Skeletal muscle satellite cell (primary cell): Measurements from ENCODE around the gene DLGAP4.

Experiments used
- H3K27me3 ChIP-seq: 2 replicates; pipeline ENCODE4 v1.7.0; 2013; ENCODE audit warnings: low read length; ENCODE audit not compliant: control insufficient read depth, insufficient read depth
- H3K36me3 ChIP-seq: 2 replicates; pipeline ENCODE4 v1.7.0; 2013; ENCODE audit warnings: mild to moderate bottlenecking, control low read depth, low read length; ENCODE audit not compliant: insufficient read depth
- H3K4me1 ChIP-seq: 2 replicates; pipeline ENCODE4 v1.7.0; 2013; ENCODE audit warnings: low read length; ENCODE audit not compliant: control insufficient read depth, insufficient read depth
- H3K4me2 ChIP-seq: 2 replicates; pipeline ENCODE4 v1.7.0; 2013; ENCODE audit warnings: mild to moderate bottlenecking, low read length
- H3K4me3 ChIP-seq: 2 replicates; pipeline ENCODE4 v1.7.0; 2013; ENCODE audit warnings: low read length
- H3K9ac ChIP-seq: 2 replicates; pipeline ENCODE4 v1.7.0; 2013; ENCODE audit warnings: mild to moderate bottlenecking, low read depth, low read length, moderate library complexity
- H3K9me3 ChIP-seq: replicated peaks from 2 replicates; pipeline ENCODE4 v1.7.0; 2013; ENCODE audit warnings: mild to moderate bottlenecking, control low read depth, low read length

The DLGAP4 gene

DNA sequence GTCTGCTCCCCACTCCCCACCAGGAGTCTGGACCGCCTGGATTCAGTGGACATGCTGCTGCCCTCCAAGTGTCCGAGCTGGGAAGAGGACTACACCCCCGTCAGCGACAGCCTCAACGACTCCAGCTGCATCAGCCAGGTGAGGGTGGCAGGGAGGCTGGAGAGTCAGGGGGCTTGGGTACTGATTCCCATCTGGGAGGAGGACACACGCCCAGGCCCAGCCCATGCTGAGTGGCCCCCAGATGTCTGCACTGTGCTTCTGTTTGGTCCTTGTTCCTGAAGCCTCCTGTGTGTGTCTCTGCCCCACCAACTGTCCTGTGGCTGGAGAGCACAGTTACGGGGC is 133.6 kb downstream of the DLGAP4 start:
- H3K36me3 ChIP-seq, result no peaks in the 10 kb centered on the region
- no peaks in the 10 kb centered on the region for H3K9me3 ChIP-seq
- no peaks in the 10 kb centered on the region for H3K4me1 ChIP-seq
- H3K9ac ChIP-seq, result no peak overlapping the region
- H3K4me3 ChIP-seq, result no peak overlapping the region
- H3K4me2 ChIP-seq, result no peak overlapping the region
- peaks cover 39% of the 10 kb centered on the region for H3K27me3 ChIP-seq

DNA sequence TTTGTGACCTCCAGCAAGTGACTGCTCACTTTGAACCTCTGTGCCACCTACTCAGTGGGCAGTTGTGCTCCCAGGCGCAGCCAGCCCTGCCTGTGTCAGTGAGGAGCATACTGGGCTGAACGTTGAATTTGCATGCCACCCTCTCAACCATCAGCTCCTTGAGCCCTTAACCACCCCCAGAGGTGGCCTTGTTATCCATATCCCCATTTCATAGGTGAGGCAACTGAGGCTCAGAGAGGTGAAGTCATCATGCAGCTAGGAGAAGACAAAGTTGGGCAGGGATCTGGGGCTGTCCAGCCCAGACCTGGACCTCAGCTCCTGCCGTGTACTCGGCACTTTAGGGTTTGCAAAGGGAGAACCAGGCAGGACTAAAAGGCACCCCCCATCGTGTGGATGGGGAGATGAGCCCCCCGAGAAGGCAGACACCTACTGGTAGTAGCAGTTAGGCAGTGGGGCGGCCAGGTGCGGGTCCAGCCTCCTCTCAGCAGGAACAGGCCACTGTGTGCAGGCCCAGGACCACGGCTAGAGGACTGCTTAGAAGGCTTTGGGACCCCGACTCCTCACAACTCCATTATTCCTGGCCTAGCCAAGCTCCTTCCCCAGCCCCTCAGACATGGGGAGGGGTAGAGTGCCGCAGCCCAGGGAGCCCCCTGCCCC is 134.4 kb downstream of the DLGAP4 start:
- no peaks in the 10 kb centered on the region for H3K36me3 ChIP-seq
- no peak overlapping the region for H3K4me3 ChIP-seq
- H3K4me1 ChIP-seq, result no peaks in the 10 kb centered on the region
- no peaks in the 10 kb centered on the region for H3K9me3 ChIP-seq
- no peak overlapping the region for H3K4me2 ChIP-seq
- H3K9ac ChIP-seq, result no peak overlapping the region
- H3K27me3 ChIP-seq, result peaks cover 32% of the 10 kb centered on the region

DNA sequence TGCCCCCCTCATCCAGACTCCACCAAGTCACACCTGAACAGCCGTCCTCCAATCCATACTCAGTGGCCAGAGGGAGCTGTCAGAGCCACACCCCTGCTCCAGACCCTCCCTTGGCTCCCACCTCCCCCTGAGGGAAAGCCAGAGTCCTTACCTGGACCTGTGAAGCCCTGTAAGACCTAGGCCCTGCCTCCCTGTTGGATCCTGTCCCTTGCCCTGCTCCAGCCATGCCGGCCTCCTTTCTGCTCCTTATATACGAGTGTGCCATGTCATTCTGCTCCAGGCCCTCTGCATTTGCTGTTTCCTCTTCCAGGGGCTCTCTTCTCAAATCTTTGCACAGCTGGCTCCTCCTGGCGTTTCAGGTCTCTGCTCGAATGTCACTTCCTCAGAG is 134.9 kb downstream of the DLGAP4 start:
- Histone ChIP-seq H3K27me3 (peaks cover 32% of the 10 kb centered on the region), H3K9ac (no peak overlapping the region), H3K9me3 (no peaks in the 10 kb centered on the region), H3K4me1 (no peaks in the 10 kb centered on the region), H3K4me2 (no peak overlapping the region), H3K36me3 (no peaks in the 10 kb centered on the region), H3K4me3 (no peak overlapping the region)

DNA sequence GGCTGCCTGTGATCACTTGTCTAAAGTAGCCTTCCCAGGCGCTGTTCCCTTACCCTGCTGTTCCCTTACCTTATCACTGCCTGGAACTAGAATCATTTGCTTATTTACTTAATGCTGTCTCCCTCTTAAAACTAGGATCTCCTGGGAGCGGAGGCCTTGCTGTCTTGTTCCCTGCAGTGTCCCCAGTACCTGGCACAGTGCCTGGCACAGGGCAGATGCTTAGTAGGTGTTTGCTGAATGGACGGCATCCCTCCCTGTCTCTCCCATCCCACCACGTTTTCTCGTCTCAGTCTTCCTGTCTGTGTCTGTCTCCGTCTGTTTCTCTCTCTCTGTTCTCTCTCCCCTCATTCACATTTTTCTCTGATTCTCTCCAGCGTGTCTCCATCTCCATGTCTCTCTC is 135.3 kb downstream of the DLGAP4 start:
- Histone ChIP-seq H3K4me2 (no peak overlapping the region), H3K9ac (no peak overlapping the region), H3K4me3 (no peak overlapping the region), H3K9me3 (no peaks in the 10 kb centered on the region), H3K36me3 (no peaks in the 10 kb centered on the region), H3K4me1 (no peaks in the 10 kb centered on the region), H3K27me3 (peaks cover 34% of the 10 kb centered on the region)

DNA sequence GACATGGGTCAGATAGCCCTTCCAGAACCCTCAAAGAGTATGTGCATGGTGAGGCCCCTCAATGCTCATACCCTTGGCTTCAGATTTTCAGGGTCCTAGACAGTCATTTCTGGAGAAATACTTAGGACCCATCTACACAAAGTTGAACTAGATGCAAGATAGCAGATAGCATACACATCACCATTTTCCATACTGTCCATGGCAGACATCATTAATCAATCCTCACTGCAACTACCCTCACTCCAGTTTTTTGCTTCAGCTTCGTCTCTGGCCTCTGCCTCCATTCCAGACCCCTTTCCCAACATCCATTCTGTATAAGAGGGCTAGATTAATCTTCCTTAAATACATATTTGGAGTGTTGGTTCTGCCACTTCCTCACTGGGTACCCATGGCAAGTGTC is 139.7 kb downstream of the DLGAP4 start:
- H3K36me3 ChIP-seq, result no peaks in the 10 kb centered on the region
- H3K9ac ChIP-seq, result no peak overlapping the region
- no peak overlapping the region for H3K4me3 ChIP-seq
- no peak overlapping the region for H3K4me2 ChIP-seq
- no peaks in the 10 kb centered on the region for H3K9me3 ChIP-seq
- H3K4me1 ChIP-seq, result no peaks in the 10 kb centered on the region
- peaks cover 52% of the 10 kb centered on the region for H3K27me3 ChIP-seq

DNA sequence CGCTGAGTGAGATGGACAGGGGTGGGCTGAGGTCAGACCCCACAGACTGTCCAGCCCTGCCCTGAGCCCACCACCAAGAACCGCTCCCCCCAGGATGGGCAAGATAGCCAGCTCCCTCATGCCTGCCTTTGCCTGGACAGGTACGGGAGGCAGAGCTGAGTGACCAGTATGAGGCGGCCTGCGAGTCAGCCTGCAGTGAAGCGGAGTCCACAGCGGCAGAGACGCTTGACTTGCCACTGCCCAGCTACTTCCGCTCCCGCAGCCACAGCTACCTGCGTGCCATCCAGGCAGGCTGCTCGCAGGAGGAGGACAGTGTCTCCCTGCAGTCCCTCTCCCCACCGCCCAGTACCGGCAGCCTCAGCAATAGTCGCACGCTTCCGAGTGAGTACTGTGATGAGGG is 140.4 kb downstream of the DLGAP4 start:
- no peak overlapping the region for H3K9ac ChIP-seq

DNA sequence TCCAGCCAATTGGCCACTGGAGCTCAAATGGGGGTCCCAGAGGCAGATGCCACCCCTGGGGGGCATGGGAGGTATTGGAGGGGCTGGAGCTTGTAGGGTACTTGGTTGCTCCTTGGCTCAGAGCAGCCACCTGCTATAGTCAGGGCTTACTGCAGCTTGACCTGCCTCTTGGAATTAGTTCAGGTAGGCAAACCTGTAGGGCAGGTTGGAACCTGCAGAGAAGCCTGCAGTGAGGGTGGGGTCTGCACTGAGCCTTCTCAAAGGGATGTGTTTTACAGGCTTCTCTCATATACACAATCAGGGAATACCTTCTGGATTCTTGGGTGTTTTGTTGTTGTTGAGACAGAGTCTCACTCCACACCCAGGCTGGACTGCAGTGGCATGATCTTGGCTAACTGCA is 141.0 kb downstream of the DLGAP4 start:
- Histone ChIP-seq H3K9ac (no peak overlapping the region), H3K4me1 (no peaks in the 10 kb centered on the region), H3K9me3 (no peaks in the 10 kb centered on the region), H3K4me3 (no peak overlapping the region), H3K4me2 (no peak overlapping the region), H3K36me3 (no peaks in the 10 kb centered on the region), H3K27me3 (peaks cover 47% of the 10 kb centered on the region)

More for the DNA sequence above, 140.4 kb downstream of the DLGAP4 start:
- no peak overlapping the region for H3K4me2 ChIP-seq
- H3K4me1 ChIP-seq, result no peaks in the 10 kb centered on the region
- H3K27me3 ChIP-seq, result peaks cover 48% of the 10 kb centered on the region
- H3K36me3 ChIP-seq, result no peaks in the 10 kb centered on the region
- no peak overlapping the region for H3K4me3 ChIP-seq
- no peaks in the 10 kb centered on the region for H3K9me3 ChIP-seq

DNA sequence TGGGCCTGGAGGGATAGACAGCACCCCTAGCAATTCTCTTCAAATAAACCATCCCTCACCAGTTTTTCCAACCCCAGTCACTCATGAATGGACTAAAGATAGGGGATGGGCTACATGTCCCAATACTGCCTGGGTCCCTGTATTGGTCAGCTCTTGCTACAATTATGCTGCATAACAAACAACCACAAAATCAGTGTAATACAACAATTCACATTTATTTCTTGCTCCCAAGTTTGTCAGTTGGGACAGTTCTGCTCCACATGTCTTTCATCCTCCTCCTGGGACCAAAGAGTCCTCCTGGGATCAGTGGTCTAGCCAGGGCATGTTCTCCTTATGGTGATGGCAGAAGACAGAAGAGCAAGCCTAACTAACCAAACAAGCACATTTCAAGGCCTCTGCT is 143.5 kb downstream of the DLGAP4 start:
- Histone ChIP-seq H3K36me3 (no peaks in the 10 kb centered on the region), H3K9ac (no peak overlapping the region), H3K9me3 (no peaks in the 10 kb centered on the region), H3K4me3 (no peak overlapping the region), H3K4me2 (no peak overlapping the region), H3K27me3 (peaks cover 40% of the 10 kb centered on the region), H3K4me1 (peaks cover 3% of the 10 kb centered on the region)

DNA sequence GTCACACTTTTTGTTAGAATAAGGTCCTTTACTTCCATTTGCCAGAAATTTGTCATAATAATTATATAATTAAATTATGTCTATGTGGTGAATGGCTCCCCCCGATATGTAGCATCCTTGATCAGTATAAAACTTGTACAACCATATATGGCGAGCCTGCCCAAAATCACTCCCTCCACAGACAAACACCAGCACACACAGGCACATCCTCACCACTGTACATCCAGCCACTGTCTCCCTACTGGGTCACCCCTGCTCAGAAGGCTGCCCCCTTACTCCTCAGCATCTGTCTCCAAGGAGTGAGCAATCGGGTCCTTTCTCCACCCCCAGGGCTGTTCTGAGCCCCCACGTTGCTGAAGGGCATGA is 148.2 kb downstream of the DLGAP4 start:
- H3K4me3 ChIP-seq, result no peak overlapping the region
- H3K9me3 ChIP-seq, result no peaks in the 10 kb centered on the region
- peaks cover 14% of the 10 kb centered on the region for H3K27me3 ChIP-seq
- peaks cover 9% of the 10 kb centered on the region for H3K4me1 ChIP-seq
- no peak overlapping the region for H3K4me2 ChIP-seq
- H3K36me3 ChIP-seq, result no peaks in the 10 kb centered on the region
- H3K9ac ChIP-seq, result no peak overlapping the region

DNA sequence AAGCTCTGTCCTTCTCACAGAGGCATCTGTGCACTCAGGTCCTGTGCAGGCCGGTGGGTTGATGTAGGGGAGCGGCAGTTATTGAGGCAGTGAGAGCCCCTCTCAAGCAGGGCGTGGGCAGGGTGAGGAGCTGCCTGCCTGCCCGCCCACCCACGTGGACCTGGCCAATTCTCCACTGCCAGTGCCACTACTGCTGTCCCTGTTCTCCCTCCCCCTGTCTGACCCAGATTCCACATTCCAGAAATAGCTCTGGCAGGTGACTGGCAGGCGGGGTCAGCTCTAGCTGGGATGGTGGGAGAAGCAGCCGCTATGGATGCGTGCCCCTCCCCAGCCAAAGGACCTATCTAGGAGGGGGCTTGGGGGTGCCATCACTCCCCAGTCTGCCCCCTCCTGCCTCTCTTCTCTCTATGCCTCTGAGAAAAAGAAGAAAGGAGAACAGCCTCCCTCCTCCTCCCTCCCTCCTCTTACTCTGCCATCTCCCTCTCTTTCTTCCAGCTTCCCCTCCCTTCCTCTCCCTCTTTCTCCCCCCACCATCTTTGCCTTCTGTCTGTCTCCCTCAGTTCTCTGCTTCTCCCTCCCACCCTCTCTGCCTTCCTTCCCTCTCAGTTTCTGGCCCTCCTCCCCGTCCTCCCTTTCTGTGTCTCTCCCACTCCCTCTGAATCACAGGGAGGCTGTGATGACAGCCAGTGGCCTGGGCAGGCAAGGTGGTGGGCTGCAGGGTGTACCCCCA is 148.7 kb downstream of the DLGAP4 start:
- H3K9me3 ChIP-seq, result no peaks in the 10 kb centered on the region
- peaks cover 9% of the 10 kb centered on the region for H3K4me1 ChIP-seq
- H3K9ac ChIP-seq, result no peak overlapping the region
- H3K27me3 ChIP-seq, result peaks cover 8% of the 10 kb centered on the region
- H3K4me2 ChIP-seq, result no peak overlapping the region
- no peaks in the 10 kb centered on the region for H3K36me3 ChIP-seq
- H3K4me3 ChIP-seq, result no peak overlapping the region

DNA sequence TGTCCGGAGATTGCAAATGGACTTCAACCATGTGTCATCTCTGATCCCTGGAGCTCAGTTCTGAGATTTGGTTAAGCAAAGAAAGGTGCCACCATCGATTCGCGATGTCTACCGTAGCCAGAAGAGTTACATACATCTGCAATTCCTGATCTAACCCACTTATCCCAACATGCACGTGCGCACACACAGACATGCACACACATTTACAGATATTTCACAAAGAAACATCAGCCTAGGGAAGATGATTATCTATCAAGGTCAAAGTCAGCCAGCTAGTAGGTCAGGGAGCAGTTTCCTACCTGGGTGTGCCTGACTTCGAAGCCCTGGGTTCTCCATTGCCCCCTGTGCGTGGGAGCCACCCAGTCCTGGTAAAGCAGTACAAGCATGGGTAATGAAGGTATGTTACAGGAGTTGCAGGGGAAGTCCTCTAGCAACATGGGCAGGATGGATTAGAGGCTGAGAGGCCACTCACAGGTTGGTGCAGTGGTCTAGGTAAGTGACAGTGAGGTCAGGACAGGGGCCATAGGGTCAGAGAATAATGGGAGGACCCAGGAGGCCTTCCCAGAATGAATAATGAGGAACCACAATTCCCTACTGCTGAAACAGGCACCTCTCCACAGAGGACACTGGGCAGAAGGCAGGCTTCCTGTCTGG is 150.0 kb downstream of the DLGAP4 start:
- no peak overlapping the region for H3K4me3 ChIP-seq
- no peaks in the 10 kb centered on the region for H3K36me3 ChIP-seq
- no peak overlapping the region for H3K9ac ChIP-seq
- no peaks in the 10 kb centered on the region for H3K9me3 ChIP-seq
- peaks cover 16% of the 10 kb centered on the region for H3K4me1 ChIP-seq
- H3K27me3 ChIP-seq, result peaks cover 1% of the 10 kb centered on the region
- H3K4me2 ChIP-seq, result no peak overlapping the region
